Smooth muscle cell (in vitro differentiated cells): ENCODE results near the gene DLG2. TPM values are rescaled to one million over a fixed set of nuclear protein-coding genes. Genes with fewer than 3 reads are reported as not detected.

Experiments used
- DNase-seq: peaks from one replicate; lab custom pipeline; 2025; ENCODE audit not compliant: unreplicated experiment; lab: John Stamatoyannopoulos, UW
- H2AFZ ChIP-seq: fragments of 200-600 bp; sonication (generic); 2 replicates; pipeline ENCODE4 v1.6.0; 2016; ENCODE audit warnings: antibody characterized with exemption, low read depth, mild to moderate bottlenecking
- H3F3A ChIP-seq: fragments of 200-600 bp; sonication (generic); 2 replicates; pipeline ENCODE4 v1.6.0; 2017; ENCODE audit warnings: antibody characterized with exemption, low read depth
- H3K27ac ChIP-seq: fragments of 200-600 bp; sonication (generic); 2 replicates; pipeline ENCODE4 v1.5.1; 2016; ENCODE audit warnings: low read depth, mild to moderate bottlenecking
- H3K27me3 ChIP-seq: fragments of 200-600 bp; sonication (generic); 2 replicates; pipeline ENCODE4 v1.6.1; 2016; ENCODE audit warnings: low read depth, mild to moderate bottlenecking
- H3K36me3 ChIP-seq: fragments of 200-600 bp; sonication (generic); 2 replicates; pipeline ENCODE4 v1.5.1; 2016; ENCODE audit warnings: low read depth
- H3K4me1 ChIP-seq: fragments of 200-600 bp; sonication (generic); 2 replicates; pipeline ENCODE4 v1.5.1; 2016; ENCODE audit warnings: low read depth
- H3K4me2 ChIP-seq: fragments of 200-600 bp; sonication (generic); 2 replicates; pipeline ENCODE4 v1.6.0; 2016; ENCODE audit warnings: mild to moderate bottlenecking
- H3K4me3 ChIP-seq: fragments of 200-600 bp; sonication (generic); 2 replicates; pipeline ENCODE4 v1.5.1; 2016; ENCODE audit warnings: mild to moderate bottlenecking
- H3K79me2 ChIP-seq: fragments of 200-600 bp; sonication (generic); 2 replicates; pipeline ENCODE4 v1.6.0; 2016; ENCODE audit warnings: low read depth, mild to moderate bottlenecking
- H3K9ac ChIP-seq: fragments of 200-600 bp; sonication (generic); 2 replicates; pipeline ENCODE4 v1.6.0; 2016; ENCODE audit warnings: low read depth
- H3K9me3 ChIP-seq: fragments of 200-600 bp; sonication (generic); replicated peaks from 2 replicates; pipeline ENCODE4 v1.5.1; 2016; ENCODE audit warnings: low read depth
- H4K20me1 ChIP-seq: fragments of 200-600 bp; sonication (generic); 2 replicates; pipeline ENCODE4 v1.6.0; 2016; ENCODE audit warnings: low read depth
- WGBS: methylation state at CpG from one replicate; pipeline ENCODE4 v1.1.7; 2016; ENCODE audit warnings: low lambda C conversion rate; 5-methylcytosine and 5-hydroxymethylcytosine counted together
- polyA plus RNA-seq: library from polyadenylated mRNA; unstranded; fragments of >200 nt; fragmentation: Nextera tagmentation; extraction: Ambion mirVana; gene quantifications from 2 replicates; pipeline ENCODE4 v1.2.1, GENCODE V29; 2016
- total RNA-seq: library from RNA; depleted of rRNA; stranded (reverse); fragments of >200 nt; gene quantifications from 2 replicates; pipeline ENCODE4 v1.2.3, GENCODE V29; 2014
- TF ChIP-seq, protein P1 (sequence below): fragments of 200-600 bp; sonication (generic); IDR thresholded peaks from 2 replicates; pipeline ENCODE4 v1.5.1; 2017; ENCODE audit warnings: borderline replicate concordance, mild to moderate bottlenecking, antibody characterized with exemption; ENCODE audit not compliant: insufficient read depth, poor library complexity, severe bottlenecking

DLG2 gene
- total and polyA plus RNA-seq, 2 experiments from 2014 or later: 0.74 to 1.1 TPM

DNA sequence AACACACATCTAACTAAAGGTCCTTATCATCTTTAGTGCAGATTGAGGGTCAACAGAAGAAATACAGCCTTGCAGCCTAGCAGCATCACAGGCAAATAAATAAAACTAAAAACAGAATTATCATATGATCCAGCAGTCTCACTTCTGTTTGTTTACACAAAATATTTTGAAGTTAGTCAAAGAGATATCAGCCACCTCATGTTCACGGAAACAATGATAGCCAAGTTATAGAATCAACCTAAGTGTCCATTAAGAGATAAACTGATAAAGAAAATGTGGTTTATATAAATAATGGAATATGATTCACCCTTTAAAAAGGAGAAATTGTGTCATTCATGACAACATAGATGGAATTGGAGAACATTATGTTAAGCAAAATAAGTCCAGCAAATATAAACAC, 1602.9 kb downstream of the DLG2 start:
- Histone ChIP-seq H3K79me2 (no peaks in the 10 kb centered on the region), H3K9me3 (no peaks in the 10 kb centered on the region), H4K20me1 (no peaks in the 10 kb centered on the region), H3K27ac (no peak overlapping the region), H3K4me2 (no peak overlapping the region), H2AFZ (no peak overlapping the region), H3K36me3 (no peaks in the 10 kb centered on the region), H3K4me3 (no peak overlapping the region), H3K9ac (no peak overlapping the region), H3F3A (no peaks in the 10 kb centered on the region), H3K27me3 (no peaks in the 10 kb centered on the region), H3K4me1 (peaks cover 29% of the 10 kb centered on the region)
- 83% methylated on average over 1 of the region's 1 CpG for WGBS
- no peak for DNase-seq
- TF ChIP-seq, protein P1, sequence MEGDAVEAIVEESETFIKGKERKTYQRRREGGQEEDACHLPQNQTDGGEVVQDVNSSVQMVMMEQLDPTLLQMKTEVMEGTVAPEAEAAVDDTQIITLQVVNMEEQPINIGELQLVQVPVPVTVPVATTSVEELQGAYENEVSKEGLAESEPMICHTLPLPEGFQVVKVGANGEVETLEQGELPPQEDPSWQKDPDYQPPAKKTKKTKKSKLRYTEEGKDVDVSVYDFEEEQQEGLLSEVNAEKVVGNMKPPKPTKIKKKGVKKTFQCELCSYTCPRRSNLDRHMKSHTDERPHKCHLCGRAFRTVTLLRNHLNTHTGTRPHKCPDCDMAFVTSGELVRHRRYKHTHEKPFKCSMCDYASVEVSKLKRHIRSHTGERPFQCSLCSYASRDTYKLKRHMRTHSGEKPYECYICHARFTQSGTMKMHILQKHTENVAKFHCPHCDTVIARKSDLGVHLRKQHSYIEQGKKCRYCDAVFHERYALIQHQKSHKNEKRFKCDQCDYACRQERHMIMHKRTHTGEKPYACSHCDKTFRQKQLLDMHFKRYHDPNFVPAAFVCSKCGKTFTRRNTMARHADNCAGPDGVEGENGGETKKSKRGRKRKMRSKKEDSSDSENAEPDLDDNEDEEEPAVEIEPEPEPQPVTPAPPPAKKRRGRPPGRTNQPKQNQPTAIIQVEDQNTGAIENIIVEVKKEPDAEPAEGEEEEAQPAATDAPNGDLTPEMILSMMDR: no peak

DNA sequence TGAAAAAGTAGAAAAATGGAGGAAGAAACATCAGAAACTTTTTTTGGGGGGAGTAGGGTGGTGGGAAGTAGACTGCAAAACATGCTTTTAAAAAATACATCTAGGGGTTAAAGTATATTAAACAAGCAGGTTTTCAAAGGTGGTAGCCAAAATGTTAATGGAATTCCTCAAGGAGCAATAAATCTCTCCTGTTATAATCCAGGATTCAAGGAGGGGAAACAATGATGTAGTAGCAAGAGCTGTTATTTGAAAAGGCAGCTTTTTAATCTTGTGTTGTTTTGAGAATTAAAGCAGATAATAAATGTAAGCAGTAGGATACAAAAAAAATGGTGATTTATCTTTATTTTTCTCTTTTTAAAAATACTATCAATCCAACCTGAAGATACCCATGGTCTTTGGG, 1604.4 kb downstream of the DLG2 start:
- Histone ChIP-seq H3K9me3 (no peaks in the 10 kb centered on the region), H3K79me2 (no peaks in the 10 kb centered on the region), H3F3A (no peaks in the 10 kb centered on the region), H3K36me3 (no peaks in the 10 kb centered on the region), H3K27me3 (no peaks in the 10 kb centered on the region), H3K4me2 (no peak overlapping the region), H3K9ac (no peak overlapping the region), H2AFZ (peak overlapping the region; percentile 61), H3K27ac (no peak overlapping the region), H3K4me1 (peaks cover 30% of the 10 kb centered on the region), H4K20me1 (no peaks in the 10 kb centered on the region), H3K4me3 (no peak overlapping the region)
- TF ChIP-seq, protein P1: no peak
- no peak for DNase-seq

DNA sequence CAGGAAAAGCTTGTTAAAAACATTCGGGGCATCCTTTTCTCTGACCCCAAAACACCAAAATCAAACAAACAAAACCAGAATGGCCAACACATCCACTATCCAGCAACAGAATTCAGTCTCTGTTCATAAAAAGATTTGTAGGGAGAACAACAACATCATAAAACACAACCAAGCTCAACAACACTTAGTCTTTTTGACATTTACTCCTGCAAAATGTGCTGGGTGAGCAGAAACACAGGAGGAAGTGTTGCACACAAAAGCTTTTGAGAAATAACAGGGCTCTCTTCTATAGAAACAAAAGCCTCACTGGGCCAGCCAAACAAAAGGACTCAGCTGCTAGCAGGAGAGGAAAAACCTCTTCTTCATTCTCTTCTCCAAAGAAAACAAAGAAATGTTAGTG, 1604.9 kb downstream of the DLG2 start:
- no peaks in the 10 kb centered on the region for H4K20me1 ChIP-seq
- no peaks in the 10 kb centered on the region for H3F3A ChIP-seq
- no peaks in the 10 kb centered on the region for H3K79me2 ChIP-seq
- no peaks in the 10 kb centered on the region for H3K27me3 ChIP-seq
- H3K9me3 ChIP-seq: no peaks in the 10 kb centered on the region
- peaks cover 30% of the 10 kb centered on the region for H3K4me1 ChIP-seq
- TF ChIP-seq, protein P1: no peak
- H3K4me3 ChIP-seq: no peak overlapping the region
- H3K9ac ChIP-seq: no peak overlapping the region
- H3K27ac ChIP-seq: no peak overlapping the region
- no peaks in the 10 kb centered on the region for H3K36me3 ChIP-seq
- no peak overlapping the region for H3K4me2 ChIP-seq
- 36% methylated on average over 1 of the region's 1 CpG for WGBS
- DNase-seq: no peak
- H2AFZ ChIP-seq: peak overlapping the region; percentile 61

DNA sequence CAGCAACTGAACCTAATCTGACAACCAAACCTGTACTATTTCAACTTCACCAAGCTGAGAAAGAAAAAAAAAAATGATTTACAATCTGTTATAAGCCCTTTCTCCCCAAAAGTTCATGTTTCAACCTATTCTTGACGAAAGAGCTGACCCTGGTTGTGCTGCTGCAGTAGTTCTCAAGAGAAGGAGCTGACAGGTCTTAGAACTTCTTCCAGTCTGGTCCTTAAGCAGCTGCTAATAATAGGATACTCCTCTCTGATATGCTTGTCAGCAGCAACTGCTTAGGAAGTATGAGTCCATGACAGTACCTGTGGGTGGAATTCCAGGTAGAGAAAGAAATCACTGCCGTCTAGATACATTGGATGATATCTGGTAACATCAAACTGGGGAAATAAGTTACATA, 1605.9 kb downstream of the DLG2 start:
- Histone ChIP-seq H3K4me1 (peaks cover 30% of the 10 kb centered on the region), H3F3A (no peaks in the 10 kb centered on the region), H3K27ac (no peak overlapping the region), H3K79me2 (no peaks in the 10 kb centered on the region), H3K4me3 (no peak overlapping the region), H4K20me1 (no peaks in the 10 kb centered on the region), H3K27me3 (no peaks in the 10 kb centered on the region), H3K36me3 (no peaks in the 10 kb centered on the region), H3K9ac (no peak overlapping the region), H2AFZ (no peak overlapping the region), H3K9me3 (no peaks in the 10 kb centered on the region), H3K4me2 (no peak overlapping the region)
- WGBS: 81% methylated on average over 2 of the region's 2 CpGs
- no peak for DNase-seq
- TF ChIP-seq, protein P1: no peak
